GM12864 (cell line): ENCODE data around the gene HOXA5.
A peak's percentile ranks its signal among the peaks of the same experiment; 100 is the strongest.

Source experiments
- DNase-seq: peaks from one replicate; pipeline ENCODE4 v3.0.0-alpha.2; 2011; ENCODE audit warnings: low read depth
- H3K4me3 ChIP-seq: 2 replicates; pipeline ENCODE4 v1.5.1; 2011; ENCODE audit warnings: mild to moderate bottlenecking, low read depth, low read length, control low read depth
- TF ChIP-seq, protein P1 (sequence below): IDR thresholded peaks from 2 replicates; pipeline ENCODE4 v1.5.1; 2011; ENCODE audit warnings: low read depth, mild to moderate bottlenecking, moderate library complexity, low read length, control low read depth, inconsistent platforms; ENCODE audit errors: missing control alignments

Gene HOXA5

DNA sequence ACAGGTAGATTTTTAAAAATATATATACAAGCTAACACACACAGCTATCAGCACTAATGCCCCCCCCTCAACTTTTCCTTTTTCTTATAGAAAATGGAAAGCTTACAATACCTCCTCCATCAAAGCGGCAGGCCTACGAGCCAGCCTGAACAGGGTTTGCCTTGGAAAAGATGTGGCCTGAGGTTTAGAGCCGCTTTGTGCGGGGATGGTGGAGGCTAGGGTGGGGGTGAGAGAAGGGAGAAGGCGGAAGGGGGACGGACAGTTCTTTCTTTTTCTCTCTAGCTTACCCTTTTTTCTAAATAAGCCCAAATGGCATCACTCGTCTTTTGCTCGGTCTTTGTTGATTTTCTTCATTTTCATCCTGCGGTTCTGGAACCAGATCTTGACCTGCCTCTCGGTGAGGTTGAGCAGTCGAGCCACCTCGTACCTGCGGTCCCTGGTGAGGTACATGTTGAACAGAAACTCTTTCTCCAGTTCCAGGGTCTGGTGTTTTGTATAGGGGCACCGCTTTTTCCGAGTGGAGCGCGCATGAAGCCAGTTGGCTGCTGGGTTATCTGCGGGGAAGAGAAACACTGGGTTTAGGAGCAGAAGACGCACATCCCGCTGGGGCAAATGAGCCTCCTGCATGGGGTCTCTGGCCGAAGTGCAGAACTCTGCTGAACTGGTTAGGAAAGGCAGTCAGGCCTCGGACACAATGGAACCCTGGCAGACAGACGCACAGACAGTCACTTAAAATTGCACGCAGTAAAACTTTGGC lies 20.0 kb upstream of the HOXA5 start:
- TF ChIP-seq, protein P1, sequence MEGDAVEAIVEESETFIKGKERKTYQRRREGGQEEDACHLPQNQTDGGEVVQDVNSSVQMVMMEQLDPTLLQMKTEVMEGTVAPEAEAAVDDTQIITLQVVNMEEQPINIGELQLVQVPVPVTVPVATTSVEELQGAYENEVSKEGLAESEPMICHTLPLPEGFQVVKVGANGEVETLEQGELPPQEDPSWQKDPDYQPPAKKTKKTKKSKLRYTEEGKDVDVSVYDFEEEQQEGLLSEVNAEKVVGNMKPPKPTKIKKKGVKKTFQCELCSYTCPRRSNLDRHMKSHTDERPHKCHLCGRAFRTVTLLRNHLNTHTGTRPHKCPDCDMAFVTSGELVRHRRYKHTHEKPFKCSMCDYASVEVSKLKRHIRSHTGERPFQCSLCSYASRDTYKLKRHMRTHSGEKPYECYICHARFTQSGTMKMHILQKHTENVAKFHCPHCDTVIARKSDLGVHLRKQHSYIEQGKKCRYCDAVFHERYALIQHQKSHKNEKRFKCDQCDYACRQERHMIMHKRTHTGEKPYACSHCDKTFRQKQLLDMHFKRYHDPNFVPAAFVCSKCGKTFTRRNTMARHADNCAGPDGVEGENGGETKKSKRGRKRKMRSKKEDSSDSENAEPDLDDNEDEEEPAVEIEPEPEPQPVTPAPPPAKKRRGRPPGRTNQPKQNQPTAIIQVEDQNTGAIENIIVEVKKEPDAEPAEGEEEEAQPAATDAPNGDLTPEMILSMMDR = no peak
- no peak for DNase-seq
- no peak overlapping the region for H3K4me3 ChIP-seq

DNA sequence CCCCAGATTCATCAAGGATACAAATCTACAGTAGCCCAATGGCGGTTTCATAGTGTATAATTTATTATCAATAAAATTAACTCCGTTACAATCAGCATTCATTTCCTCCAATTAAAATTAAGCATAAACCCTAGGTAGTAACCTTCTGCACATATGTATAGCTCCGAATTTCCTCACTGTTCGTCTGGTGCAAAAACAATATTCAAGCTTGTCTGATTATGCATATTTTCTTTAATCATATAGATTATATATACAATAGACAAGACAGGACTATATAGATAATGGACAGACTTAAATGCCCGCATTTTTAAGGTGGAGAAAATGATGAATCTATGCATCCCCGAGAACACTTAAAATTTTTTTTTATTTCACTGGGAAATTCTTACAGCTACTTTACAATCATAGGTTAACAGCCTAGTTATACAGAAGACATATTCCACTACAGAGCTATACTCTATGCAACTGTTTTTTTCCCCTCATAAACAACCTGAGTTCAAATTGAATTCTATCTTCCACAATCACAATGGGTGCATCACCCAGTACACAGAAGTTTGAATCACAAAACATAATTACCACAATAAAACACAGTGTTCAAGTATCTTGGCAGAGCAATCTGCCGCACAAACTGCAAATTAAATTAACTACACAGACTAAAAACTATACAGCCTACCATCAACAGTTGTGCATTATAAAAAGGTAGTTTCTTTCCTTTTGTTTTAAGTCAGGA lies 19.2 kb upstream of the HOXA5 start:
- DNase-seq = no peak
- TF ChIP-seq, protein P1 = no peak
- H3K4me3 ChIP-seq = no peak overlapping the region

DNA sequence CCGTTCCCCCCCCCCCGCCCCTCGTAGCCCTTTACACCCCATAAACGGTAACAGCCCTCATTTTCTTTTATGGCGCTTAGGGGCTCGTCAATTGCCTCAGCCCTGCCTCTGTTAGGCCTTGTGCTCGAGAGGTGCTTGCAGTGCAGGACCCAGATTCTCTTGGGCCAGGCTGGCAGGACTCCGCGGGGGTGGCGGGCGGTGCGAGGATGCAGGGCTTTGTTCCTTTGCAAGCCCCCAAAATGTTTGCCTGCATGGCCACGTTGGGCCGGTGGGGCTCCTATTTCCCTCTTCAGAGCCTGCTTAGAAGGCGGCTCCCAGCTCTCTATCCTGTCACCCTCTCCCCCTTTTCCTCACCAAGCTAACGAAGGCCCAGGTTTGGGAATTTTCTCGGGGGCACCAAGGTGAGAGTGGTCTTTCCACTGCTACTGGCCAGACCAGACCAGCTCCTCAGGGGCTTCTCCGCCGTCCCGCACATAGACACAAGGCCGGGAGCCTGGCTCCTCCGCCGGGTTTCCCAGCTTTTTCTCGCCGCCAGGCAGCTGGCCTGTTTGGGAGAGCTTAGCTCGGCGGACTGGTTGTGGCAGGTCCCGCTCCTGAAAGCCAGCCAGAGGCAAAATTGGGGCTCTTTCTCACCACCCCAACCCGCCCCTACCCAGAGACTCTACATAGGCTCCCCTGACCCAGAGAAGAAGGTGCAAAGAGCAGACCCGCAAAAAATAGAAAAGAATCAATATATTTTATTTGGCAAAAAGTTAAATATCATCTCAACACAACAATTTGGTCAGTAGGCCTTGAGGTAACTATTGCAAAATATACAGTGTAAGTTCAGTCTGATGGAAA lies 18.5 kb upstream of the HOXA5 start:
- no peak for DNase-seq

GRCh38 chr7:27161214-27161720 lies 17.8 kb upstream of the HOXA5 start:
- TF ChIP-seq, protein P1 = no peak
- peak overlapping the region; percentile 63; the same call in 1 of the 2 replicates for H3K4me3 ChIP-seq
- DNase-seq = no peak

More for the DNA sequence above, 18.5 kb upstream of the HOXA5 start:
- TF ChIP-seq, protein P1 = no peak
- no peak overlapping the region for H3K4me3 ChIP-seq

DNA sequence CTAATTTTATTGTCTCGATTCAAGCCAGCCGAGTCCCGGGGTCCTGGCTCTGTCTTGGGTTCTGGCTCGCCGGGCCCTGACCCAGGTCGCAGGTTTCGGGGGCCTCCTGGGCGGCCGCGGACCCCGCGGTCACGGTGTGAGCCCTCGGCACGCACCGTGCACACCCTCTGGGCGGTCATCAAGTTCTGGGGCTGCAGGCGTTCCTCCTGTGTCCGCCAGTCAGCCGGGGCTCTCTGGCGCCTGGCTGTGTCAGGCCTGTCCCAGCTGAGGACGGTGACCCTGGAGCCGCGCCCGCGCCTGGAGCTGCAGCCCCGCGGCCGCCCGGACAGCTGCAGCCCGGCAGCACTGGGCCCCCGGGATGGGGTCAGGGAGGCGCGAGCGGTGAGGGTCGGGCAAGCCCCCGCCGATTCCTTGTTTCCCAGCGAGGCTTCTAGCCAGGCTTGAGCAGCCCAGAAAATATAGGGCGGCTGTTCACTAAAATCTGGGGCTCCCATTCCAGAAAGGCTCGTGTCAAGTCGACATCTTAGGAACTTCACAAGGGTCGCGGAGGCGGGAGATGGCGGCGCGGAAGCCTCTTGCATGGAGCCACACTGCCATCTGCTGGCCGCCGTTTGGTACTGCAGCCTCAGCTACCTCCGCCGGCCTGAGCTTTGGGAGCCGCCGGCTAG lies 17.2 kb upstream of the HOXA5 start:
- TF ChIP-seq, protein P1 = peak; percentile 98
- peak overlapping the region; percentile 63 for H3K4me3 ChIP-seq
- peak; percentile 51 for DNase-seq

GRCh38 chr7:27160145-27160545 lies 16.7 kb upstream of the HOXA5 start:
- no peak for DNase-seq
- H3K4me3 ChIP-seq = peak overlapping the region; percentile 63; the same call in 1 of the 2 replicates
- TF ChIP-seq, protein P1 = no peak
